GM19035 (cell line): ENCODE results near the gene HEG1.
"Not testable (repeated sequence)": the region's sequence is repeated elsewhere in the genome, so short reads cannot be mapped to it uniquely, and the experiment has no call there.

ENCODE experiments used
- ATAC-seq: cut with Tn5 transposase; IDR thresholded peaks from one replicate; pipeline ENCODE4 v1.9.1; 2021; ENCODE audit not compliant: unreplicated experiment

Gene HEG1, protein sequence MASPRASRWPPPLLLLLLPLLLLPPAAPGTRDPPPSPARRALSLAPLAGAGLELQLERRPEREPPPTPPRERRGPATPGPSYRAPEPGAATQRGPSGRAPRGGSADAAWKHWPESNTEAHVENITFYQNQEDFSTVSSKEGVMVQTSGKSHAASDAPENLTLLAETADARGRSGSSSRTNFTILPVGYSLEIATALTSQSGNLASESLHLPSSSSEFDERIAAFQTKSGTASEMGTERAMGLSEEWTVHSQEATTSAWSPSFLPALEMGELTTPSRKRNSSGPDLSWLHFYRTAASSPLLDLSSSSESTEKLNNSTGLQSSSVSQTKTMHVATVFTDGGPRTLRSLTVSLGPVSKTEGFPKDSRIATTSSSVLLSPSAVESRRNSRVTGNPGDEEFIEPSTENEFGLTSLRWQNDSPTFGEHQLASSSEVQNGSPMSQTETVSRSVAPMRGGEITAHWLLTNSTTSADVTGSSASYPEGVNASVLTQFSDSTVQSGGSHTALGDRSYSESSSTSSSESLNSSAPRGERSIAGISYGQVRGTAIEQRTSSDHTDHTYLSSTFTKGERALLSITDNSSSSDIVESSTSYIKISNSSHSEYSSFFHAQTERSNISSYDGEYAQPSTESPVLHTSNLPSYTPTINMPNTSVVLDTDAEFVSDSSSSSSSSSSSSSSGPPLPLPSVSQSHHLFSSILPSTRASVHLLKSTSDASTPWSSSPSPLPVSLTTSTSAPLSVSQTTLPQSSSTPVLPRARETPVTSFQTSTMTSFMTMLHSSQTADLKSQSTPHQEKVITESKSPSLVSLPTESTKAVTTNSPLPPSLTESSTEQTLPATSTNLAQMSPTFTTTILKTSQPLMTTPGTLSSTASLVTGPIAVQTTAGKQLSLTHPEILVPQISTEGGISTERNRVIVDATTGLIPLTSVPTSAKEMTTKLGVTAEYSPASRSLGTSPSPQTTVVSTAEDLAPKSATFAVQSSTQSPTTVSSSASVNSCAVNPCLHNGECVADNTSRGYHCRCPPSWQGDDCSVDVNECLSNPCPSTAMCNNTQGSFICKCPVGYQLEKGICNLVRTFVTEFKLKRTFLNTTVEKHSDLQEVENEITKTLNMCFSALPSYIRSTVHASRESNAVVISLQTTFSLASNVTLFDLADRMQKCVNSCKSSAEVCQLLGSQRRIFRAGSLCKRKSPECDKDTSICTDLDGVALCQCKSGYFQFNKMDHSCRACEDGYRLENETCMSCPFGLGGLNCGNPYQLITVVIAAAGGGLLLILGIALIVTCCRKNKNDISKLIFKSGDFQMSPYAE (N-terminal part only)

DNA sequence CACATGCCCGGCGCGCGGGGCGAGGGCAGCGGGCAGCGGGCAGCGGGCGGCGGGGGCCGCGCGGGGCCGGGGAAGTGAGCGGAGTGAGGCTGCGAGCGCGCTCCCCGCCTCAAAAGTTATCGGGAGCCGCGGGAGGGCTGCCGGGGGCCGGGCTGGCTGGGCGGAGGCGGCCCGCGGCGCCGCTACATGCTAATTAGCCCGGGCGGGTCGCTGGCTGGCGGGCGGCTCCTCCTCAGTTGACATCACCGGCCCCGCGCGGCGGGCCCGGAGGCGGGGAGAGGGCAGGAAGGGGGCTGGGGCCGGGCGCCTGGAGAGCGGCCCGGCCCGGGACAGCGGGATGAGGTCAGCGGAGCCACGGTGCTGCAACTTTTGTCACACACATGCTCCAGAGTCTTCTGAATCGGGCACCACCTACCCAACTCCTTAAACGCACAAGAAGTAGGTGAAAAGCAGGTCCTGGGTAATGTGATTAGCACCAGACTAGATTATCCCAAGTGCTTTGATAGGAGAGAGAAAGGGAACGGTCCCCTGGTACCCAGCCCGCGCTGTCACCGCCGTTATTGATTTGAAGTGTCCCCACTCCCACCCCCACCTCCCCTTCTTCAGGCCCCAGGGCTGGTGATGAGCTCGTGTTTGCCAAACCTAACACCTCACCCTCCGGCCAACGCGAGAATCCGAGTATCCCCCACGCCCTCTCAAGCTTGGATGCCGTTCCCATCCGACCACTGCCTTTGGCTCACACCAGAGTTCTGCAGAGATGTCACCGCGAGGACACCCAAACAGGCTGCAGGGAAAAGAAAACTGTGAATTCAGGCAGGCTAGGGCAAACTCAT, at the start of gene HEG1:
Gene HEG1, minus strand, starts transcription at position 85 of the 833 bp plus-strand sequence. CDS start 107 bp downstream, outside the sequence.
- ATAC-seq: peak; percentile 61

DNA sequence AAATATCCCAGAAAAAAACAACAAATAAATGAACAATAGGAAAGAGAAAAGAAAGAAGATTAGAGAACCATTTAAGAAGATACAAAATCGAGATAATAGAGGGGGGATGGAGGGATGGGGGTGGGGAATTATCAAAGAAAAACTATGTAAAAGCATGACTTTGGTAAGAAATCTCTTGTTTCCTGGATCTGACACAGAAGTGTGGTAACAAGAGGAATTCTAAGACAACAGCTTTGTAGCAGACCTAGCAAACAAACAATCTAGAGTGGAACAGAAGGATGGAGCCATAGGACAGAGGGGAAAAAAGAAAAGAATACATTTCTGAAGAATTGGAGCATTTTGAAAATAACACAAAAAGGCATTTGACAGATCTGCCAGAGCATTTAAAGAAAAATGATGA, 49.3 kb upstream of the HEG1 start:
- ATAC-seq: no peak

DNA sequence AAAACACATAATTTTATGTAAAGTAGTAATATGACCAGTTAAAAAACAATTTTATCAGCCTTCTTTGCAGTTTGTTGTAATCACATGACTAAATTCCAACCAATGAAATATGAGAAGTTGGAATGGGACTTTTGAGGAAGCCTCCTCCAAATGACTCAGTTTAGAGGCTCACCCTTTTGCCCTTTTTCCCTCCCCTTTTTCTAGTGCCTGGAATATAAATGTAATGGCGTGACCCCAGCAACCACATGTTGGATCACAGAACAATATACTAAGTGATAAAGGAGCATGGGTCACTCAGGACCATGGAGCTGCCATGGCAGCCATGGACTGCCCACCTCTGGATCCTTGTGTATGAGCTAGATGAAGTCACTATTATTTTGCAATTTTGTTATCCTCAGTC, 48.8 kb upstream of the HEG1 start:
- ATAC-seq: no peak

DNA sequence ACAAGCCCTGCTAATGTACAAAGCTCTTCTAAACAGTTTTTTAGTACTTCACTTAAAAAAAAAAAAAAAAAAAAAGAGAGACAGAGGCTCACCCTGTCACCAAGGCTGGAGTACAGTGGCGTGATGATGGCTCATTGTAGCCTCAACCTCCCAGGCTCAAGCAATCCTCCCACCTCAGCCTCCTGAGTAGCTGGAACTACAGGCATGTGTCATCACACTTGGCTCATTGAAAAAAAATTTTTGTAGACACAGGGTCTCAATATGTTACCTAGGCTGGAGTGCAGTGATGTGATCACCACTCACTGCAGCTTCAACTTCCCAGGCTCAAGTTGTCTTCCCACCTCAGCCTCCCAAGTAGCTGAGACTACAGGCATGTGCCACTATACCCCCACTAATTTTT, 47.6 kb upstream of the HEG1 start:
- ATAC-seq: no peak

DNA sequence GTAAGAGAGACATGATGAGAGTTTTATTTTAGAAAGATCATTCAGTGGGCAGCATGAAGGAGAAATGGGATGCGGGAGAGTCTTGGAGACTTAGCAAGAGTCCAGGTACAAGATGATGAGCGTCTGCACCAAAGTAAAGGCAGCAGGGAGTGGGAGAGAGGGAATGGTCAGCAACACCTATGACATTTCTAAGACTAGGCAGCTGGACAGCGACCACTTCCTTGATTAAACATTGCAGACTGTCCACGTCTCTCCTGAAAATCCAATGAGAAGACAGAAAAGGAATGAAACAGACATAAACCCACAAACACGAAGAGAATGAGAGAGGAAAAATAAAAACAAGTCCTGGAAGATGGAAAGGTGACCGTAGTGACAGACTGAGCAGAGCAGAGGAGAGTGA, 46.7 kb upstream of the HEG1 start:
- ATAC-seq: no peak

DNA sequence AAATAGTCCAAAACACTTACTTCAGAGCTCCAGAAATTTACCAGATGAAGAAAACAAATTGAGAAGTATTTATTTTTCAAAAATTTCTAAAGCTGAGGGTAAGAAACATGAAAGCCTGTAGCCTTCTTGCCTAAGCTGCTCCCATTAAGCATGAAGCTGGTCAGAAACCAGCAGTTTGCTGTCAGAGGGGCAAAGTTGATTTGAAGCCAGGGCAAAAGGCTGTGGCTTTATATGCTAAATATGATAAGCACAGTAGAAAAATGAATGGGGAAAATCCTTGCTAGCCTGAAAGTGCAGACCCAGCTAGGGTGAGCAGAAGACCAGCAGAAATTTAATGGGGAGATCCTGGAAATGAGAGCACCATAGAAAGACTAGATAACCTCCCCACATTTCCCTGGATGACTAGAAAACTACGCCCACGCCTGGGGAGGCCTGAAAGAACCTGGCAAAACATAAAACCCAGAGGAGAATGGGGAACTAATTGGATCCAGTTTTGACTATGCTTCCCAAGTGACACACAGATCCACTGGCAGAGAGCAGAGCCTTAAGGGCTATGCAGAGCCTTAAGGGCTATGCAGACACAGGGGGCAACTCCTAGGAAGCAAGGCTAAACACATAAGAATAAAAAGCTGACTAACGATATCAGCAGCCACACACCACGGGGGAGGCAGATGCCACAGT, 43.0 kb upstream of the HEG1 start:
- ATAC-seq: no peak

DNA sequence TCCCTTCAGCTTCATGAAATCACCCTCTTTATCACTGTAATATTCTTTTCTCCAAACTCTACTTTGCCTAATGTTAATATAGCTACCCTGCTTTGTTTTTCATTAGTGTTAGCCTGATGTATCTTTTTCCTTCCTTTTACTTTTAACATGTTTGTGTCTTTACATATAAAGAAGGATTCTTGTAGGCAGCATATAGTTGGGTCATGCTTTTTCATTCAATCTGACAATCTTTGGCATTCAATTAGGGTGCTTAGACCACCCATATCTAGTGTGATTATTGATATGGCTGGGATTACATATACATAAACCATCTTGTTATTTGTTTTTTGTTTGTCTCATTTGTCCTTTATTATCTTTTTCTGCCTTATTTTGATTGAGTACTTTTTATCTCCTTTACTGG, 34.9 kb upstream of the HEG1 start:
- no peak for ATAC-seq

DNA sequence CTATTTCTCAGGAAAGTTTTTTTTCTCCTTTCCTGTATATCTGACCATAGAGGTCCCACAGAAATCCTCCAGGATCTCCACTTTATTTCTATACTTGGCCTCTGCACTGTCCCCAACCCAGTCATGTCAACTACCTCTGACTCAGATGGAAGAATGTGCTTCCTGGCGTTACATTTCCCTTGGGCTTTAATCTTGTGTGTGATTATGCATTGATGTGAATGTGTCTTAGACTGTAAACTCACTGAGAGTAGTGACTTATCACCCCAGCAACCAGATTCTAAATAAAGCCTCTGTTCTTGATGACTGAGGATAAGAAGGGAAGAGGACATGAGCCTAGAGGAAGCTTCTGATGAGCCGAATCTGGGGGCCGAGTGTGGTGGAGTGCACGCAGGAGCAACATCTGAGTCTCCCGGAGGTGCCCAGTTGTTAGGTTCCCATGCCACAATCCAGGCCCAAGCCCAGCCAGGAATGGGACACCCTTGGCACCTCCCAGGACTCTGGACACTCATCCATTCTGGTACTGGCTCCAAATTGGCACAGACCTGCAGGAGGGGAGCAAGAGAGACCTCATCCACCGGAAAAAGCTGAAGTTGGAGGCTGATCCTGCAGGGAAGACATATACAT, 32.1 kb upstream of the HEG1 start:
- no peak for ATAC-seq

DNA sequence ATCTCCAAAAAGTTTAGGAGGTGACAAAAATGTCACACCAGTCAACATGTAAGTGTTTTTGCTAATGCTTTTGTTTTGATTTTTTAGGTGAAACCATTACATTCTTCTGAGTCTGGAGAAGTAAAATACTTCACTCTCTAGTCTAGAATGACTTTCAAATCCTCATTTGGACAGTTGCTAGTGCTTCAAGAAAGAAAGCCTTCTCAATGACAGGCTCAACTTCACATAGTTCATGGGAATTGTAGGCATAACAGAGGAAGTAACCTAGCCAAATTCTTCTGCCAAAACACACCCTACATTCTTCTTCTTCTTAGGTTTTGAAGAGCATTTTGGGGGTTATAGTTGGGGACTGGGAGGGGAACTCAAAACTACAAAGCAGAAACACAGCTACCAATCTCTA, 29.4 kb upstream of the HEG1 start:
- no peak for ATAC-seq

DNA sequence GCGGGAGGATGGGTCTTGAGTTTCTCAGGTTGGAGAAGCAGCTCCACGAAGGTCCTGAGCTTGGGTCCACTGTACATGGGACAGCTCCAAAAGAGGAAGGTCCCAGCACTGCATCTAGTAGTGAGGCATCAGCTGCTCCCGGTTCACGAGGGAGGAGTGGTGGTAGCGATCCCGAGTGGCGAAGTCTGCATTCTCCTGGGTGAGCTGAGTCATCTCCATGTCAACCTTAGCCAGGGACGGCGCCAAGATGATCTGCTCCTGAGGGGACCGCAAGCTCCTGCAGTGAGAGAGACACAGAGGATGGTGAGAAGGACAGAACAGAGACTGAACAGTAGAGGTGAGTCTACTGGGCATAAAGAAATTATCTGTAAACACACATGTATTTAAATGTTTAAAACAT, 28.0 kb upstream of the HEG1 start:
- ATAC-seq: no peak

DNA sequence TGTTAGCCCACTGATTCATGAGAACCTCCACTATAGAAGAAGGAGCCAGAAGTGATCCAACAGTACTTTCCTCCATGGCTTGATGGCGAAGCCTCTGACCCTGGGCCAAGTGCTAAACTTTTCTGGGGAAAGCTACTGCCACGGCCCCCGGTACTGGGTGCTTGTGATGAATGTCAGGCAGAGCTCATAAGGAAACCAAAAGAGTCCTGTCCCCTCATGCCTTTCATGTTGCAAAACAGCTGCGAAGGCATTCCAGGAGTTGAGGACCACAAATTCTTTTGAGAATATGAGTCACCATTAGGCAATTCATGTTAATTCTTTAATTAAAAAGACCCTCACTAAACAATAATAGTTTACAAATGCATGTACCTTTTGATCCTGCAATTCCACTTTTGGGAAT, 26.5 kb upstream of the HEG1 start:
- ATAC-seq: not testable (repeated sequence)

DNA sequence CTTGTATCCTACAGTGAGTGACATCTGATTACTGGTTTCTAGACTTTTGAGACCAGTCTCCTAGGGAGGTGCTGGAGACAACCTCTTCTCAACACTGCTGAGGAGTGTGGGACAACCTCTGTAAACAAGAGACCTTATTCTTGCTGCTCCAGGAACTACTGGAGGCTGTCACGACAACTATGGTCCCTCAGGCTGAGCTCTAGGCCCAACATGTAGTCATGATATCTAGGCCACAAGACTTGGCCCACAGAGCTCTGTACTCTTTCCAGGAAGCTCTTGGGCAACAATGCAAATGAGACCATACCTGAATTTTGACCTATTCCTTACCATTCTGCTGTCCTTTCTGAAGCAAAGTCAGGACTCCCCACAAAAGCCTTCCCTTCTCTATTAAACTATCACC, 24.3 kb upstream of the HEG1 start:
- no peak for ATAC-seq

DNA sequence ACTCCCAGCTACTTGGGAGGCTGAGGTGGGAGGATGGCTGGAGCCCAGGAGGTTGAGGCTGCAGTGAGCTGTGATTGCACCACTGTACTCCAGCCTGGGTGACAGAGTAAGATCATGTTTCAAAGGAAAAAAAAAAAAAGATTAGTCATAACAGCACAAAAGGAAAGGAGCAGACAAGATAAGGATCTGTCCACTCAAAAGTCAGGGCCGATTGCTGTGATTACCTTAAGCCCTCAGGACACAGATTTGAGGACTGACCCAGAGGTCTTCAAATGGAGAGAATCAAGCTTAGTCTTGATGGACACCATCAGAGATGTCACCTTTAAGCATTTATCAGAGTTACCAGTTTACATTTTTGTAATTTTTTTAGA, 23.9 kb upstream of the HEG1 start:
- no peak for ATAC-seq

DNA sequence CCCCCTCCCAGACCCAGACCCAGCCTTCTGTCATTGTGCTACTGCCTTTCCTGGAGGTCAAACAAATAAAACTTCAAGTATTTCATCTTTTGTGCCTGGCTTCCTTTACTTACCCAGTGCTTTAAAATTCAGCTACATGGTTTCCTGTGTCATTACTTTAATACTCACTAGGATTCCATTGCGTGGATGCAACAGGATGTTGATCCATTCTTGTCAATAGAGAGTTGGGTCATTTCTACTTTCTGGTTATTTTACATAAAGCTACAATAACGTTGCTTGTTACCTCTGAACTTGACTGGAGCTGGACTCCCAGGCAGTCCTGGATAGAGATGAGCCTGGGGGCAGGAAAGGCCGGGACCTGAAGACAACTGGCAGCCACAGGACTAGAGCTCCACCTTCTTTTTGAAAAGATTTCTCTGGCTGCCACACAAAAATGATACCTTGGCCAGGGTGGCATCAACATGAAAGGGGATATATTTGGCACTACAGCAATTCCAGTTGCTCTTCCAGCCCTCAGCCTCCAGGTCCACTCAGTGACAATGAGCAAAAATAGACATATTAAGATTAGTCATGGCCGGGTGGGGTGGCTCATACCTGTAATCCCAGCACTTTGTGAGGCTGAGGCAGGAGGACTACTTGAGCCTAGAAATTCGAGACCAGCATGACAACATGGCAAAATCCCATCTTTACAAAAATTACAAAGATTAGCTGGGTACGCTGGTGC, 23.3 kb upstream of the HEG1 start:
- ATAC-seq: no peak

DNA sequence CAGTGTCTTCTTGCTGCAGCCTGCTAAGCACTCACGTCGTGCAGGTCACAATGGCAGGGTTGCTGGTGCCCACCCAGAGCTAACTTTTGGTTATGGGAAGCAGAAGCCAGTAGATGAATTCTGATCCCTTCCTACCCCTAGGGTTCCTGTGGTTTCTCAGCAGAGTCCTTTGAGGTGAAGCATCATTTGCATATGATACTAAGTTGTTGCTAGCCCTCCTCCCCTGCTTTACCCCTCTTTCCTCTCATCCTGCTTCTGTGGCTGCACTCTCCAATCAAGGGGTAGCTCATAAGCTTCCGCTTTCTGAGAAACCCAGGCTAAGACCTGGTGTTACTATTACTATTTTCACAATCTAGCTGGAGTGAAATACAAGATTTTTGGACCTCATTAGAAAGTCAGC, 22.1 kb upstream of the HEG1 start:
- no peak for ATAC-seq

DNA sequence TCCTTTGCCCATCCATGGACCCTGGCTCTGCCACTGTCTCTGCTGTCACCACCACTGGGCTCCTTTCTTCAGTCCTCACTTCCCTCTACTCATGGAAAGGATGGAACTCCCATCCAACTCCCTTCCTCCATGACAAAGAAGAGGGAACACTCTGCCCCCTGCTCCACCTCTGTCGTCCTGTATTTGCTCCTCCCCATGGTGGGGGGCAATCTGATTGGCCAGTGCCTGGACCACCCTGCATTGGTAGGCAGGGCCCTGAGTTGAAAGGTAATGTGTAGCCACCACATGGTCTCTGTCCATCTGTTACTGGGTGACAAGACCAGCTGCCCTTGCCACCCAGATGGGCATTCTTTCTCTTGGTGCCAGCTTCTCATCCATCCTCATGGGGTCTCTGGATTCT, 20.7 kb upstream of the HEG1 start:
- ATAC-seq: no peak

DNA sequence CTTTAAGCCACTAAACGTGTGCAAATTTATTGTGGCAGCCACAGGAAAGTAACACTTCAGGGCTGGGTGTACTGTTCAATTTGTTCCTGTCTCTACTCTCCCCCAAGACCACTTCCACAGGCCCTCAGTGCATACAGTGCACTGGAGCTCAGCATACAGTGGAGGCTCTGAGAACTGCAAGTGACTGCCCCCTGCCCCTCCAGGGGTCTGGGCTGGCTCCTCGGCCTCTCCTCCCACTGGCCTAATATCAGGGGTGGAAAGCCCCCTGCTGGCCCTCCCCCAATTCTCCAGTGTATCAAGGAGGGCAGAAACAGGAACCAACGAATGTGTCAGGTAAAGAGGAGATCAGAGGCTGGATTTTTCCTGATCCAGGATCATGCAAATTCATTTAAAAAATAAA, 19.9 kb upstream of the HEG1 start:
- ATAC-seq: no peak

DNA sequence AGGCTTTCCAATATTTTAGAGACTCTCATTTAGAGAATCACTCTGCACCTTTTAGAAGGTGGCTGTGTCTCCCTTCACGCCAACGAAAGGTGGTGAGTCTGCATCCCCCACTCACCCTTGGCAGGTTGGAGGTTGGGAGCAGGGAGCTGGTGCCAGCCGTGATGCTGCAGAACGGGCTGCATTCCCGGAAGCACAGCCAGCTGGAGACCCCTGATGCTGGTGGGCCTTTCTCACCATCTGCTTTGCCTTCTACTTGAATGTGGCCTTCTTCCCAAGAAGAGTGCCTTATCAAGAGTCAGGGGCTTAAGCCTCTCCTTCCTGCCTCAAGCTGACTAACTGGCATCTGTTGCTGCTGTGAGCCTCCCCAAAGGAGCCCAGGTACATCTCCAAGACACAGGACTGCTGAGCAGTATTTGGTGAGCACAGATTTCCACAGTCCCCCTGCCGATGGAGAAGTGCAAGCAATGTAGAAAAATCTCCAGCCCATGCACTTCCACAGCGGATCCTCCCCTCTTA, 17.7 kb upstream of the HEG1 start:
- no peak for ATAC-seq
